Liver (tissue), 3 donors: ENCODE measurements around the gene LRRC4.

Experiments
- CTCF ChIP-seq: fragments of 150-350 bp; IDR thresholded peaks from 2 replicates; pipeline ENCODE4 v1.5.1; 2017; ENCODE audit warnings: improper control_type of control experiment, low read depth, low read length; ENCODE audit not compliant: missing input control
- JUND ChIP-seq, 2 donors: IDR thresholded peaks; 2 replicates each; pipeline ENCODE4 v1.6.1; 2016; ENCODE audit warnings: antibody characterized with exemption in 2 of 2
- SP1 ChIP-seq: IDR thresholded peaks from 2 replicates; pipeline ENCODE4 v1.6.1; 2018; ENCODE audit warnings: antibody characterized with exemption, mild to moderate bottlenecking
- TAF1 ChIP-seq: conservative IDR thresholded peaks from 2 replicates; pipeline ENCODE4 v1.6.1; 2016; ENCODE audit warnings: antibody characterized with exemption, mild to moderate bottlenecking
- donor health status: healthy.
- donor health status: healthy.

GRCh38 chr7:128017862-128018845 is 13.1 kb downstream of the LRRC4 start:
- TF ChIP-seq JUND (IDR thresholded peaks at IDR 0.05) (no peak), CTCF (no peak), TAF1 (no peak), SP1 (no peak)
